ENCODE measurements around the gene SCAMP3. TPM values are rescaled to one million over a fixed set of nuclear protein-coding genes. Genes with fewer than 3 reads are reported as not detected.

Gene SCAMP3
- total RNA-seq, 1 donor from 2014 or later: 50.5 TPM

- H3K4me1 Mint-ChIP-seq: peaks cover 31% of the 10 kb centered on the region
- peak overlapping the region; percentile 93 for H3K27ac Mint-ChIP-seq
- no peaks in the 10 kb centered on the region for H3K9me3 Mint-ChIP-seq
- TF ChIP-seq CTCF (IDR thresholded peaks at IDR 0.05; ENCODE audit: unreplicated experiment): no peak
- peaks cover 20% of the 10 kb centered on the region for H3K36me3 Mint-ChIP-seq
- DNase-seq (ENCODE audit: low spot score in 2 of 2, unreplicated experiment in 2 of 2): no peak
- H3K27me3 Mint-ChIP-seq (ENCODE audit: low read depth): no peaks in the 10 kb centered on the region
- peak overlapping the region; percentile 75 for H3K4me3 Mint-ChIP-seq
These were observed 5.9 kb downstream of the SCAMP3 start for GRCh38 chr1:155256058-155256852.

GRCh38 chr1:155255243-155256007 lies 6.7 kb downstream of the SCAMP3 start, which contains the start of gene ENTREP3:
Gene ENTREP3, minus strand, starts transcription at chr1:155255483. Its CDS starts 606 bp downstream, at chr1:155254877.
- peak; percentile 81 to 93 for DNase-seq (ENCODE audit: low spot score in 2 of 2, unreplicated experiment in 2 of 2)
- H3K4me1 Mint-ChIP-seq: peaks cover 30% of the 10 kb centered on the region
- no peaks in the 10 kb centered on the region for H3K27me3 Mint-ChIP-seq (ENCODE audit: low read depth)
- peaks cover 18% of the 10 kb centered on the region for H3K36me3 Mint-ChIP-seq
- peak within 1 kb of the TSS; percentile 93 for H3K27ac Mint-ChIP-seq
- no peaks in the 10 kb centered on the region for H3K9me3 Mint-ChIP-seq
- peak within 1 kb of the TSS; percentile 75 for H3K4me3 Mint-ChIP-seq
- TF ChIP-seq CTCF (IDR thresholded peaks at IDR 0.05; ENCODE audit: unreplicated experiment): peak; percentile 16

- Mint-ChIP-seq H3K36me3 (peaks cover 14% of the 10 kb centered on the region), H3K9me3 (no peaks in the 10 kb centered on the region), H3K4me3 (peak overlapping the region; percentile 75), H3K27me3 (ENCODE audit: low read depth) (no peaks in the 10 kb centered on the region), H3K4me1 (peaks cover 30% of the 10 kb centered on the region), H3K27ac (peak overlapping the region; percentile 76)
- DNase-seq (ENCODE audit: low spot score in 2 of 2, unreplicated experiment in 2 of 2): no peak
- no peak for TF ChIP-seq CTCF (IDR thresholded peaks at IDR 0.05; ENCODE audit: unreplicated experiment)
These were observed 7.4 kb downstream of the SCAMP3 start for GRCh38 chr1:155254714-155255242.

- H3K9me3 Mint-ChIP-seq: no peaks in the 10 kb centered on the region
- no peak for DNase-seq (ENCODE audit: low spot score in 2 of 2, unreplicated experiment in 2 of 2)
- H3K27ac Mint-ChIP-seq: peak overlapping the region; percentile 76
- peaks cover 30% of the 10 kb centered on the region for H3K4me1 Mint-ChIP-seq
- no peak for TF ChIP-seq CTCF (IDR thresholded peaks at IDR 0.05; ENCODE audit: unreplicated experiment)
- H3K27me3 Mint-ChIP-seq (ENCODE audit: low read depth): no peaks in the 10 kb centered on the region
- peaks cover 14% of the 10 kb centered on the region for H3K36me3 Mint-ChIP-seq
- H3K4me3 Mint-ChIP-seq: peak overlapping the region; percentile 75
These were observed 7.9 kb downstream of the SCAMP3 start for GRCh38 chr1:155254228-155254713.

GRCh38 chr1:155253797-155254196 lies 8.4 kb downstream of the SCAMP3 start:
- H3K4me3 Mint-ChIP-seq: peak overlapping the region; percentile 75
- H3K36me3 Mint-ChIP-seq: peaks cover 14% of the 10 kb centered on the region
- DNase-seq (ENCODE audit: low spot score in 2 of 2, unreplicated experiment in 2 of 2): no peak
- no peak for TF ChIP-seq CTCF (IDR thresholded peaks at IDR 0.05; ENCODE audit: unreplicated experiment)
- H3K9me3 Mint-ChIP-seq: no peaks in the 10 kb centered on the region
- no peaks in the 10 kb centered on the region for H3K27me3 Mint-ChIP-seq (ENCODE audit: low read depth)
- peaks cover 30% of the 10 kb centered on the region for H3K4me1 Mint-ChIP-seq
- peak overlapping the region; percentile 76 for H3K27ac Mint-ChIP-seq

Data from mesothelial cell of epicardium (in vitro differentiated cells).